Mucosa of descending colon (tissue), 3 donors: ENCODE measurements around the gene S1PR3. TPM values are rescaled to one million over a fixed set of nuclear protein-coding genes. Genes with fewer than 3 reads are reported as not detected.

Source experiments
- ATAC-seq: fragments of 200-7000 bp; cut with Tn5 transposase; one replicate; pipeline ENCODE4 v1.9.1; 2020; ENCODE audit warnings: mild to moderate bottlenecking, moderate library complexity
- DNase-seq, 3 donors: peaks; one replicate each; pipeline ENCODE4 v3.0.0-alpha.2; 2020
- H3K36me3 ChIP-seq: fragments of 200-600 bp; one replicate; pipeline ENCODE4 v1.8.0; 2021; ENCODE audit warnings: low read depth, mild to moderate bottlenecking
- H3K4me1 ChIP-seq: fragments of 200-600 bp; one replicate; pipeline ENCODE4 v1.8.0; 2021; ENCODE audit warnings: low read depth, mild to moderate bottlenecking
- H3K4me3 ChIP-seq: fragments of 200-600 bp; one replicate; pipeline ENCODE4 v1.8.0; 2021; ENCODE audit warnings: mild to moderate bottlenecking
- H3K9me3 ChIP-seq: fragments of 200-600 bp; one replicate; pipeline ENCODE4 v1.8.0; 2021; ENCODE audit warnings: mild to moderate bottlenecking
- CTCF ChIP-seq: fragments of 200-600 bp; IDR thresholded peaks from one replicate; pipeline ENCODE4 v1.8.0; 2022; ENCODE audit warnings: antibody characterized with exemption, mild to moderate bottlenecking
- intact Hi-C, 2 donors: fragments of 100-400 bp; cut with DNase I in 1 of 2; cut with micrococcal nuclease in 1 of 2; formaldehyde crosslinking; loops; one replicate each; pipeline versions ENCODE4 v1.11.0 to v1.11.1; 2022; cut with DNase I, micrococcal nuclease
- total RNA-seq, 3 donors: library from RNA; stranded (reverse); fragmentation: NEBNext Ultra II Directional in 2 of 3; extraction: Animal tissue kit (Norgen Biotek cat#: 25700) in 2 of 3; gene quantifications; one replicate each; pipeline versions ENCODE4 v1.2.1 to v1.2.4, GENCODE V29; 2021 to 2023
- donor health status: DM: no; HTN: no; CAD: no; lungs with moderate emphysema.
- donor health status: DM: no; HTN: no; CAD: no.
- donor health status: DM: no; HTN: yes; CAD: no.

Gene S1PR3
- total RNA-seq, 3 donors from 2014 or later, result 0.87 to 12.2 (median 3.0) TPM

- Histone ChIP-seq H3K4me1 (no peaks in the 10 kb centered on the region), H3K9me3 (no peaks in the 10 kb centered on the region), H3K4me3 (no peak overlapping the region), H3K36me3 (no peaks in the 10 kb centered on the region)
- ATAC-seq (no peak), DNase-seq (no peak)
- intact Hi-C loops, result no loop called here
- no peak for TF ChIP-seq CTCF
Observed at GRCh38 chr9:88983865-88984542, 7.3 kb upstream of the S1PR3 start.

- no peaks in the 10 kb centered on the region for H3K36me3 ChIP-seq
- TF ChIP-seq CTCF, result no peak
- no peak for DNase-seq
- ATAC-seq, result no peak
- no peaks in the 10 kb centered on the region for H3K9me3 ChIP-seq
- intact Hi-C loops, result no loop called here
- no peaks in the 10 kb centered on the region for H3K4me1 ChIP-seq
- H3K4me3 ChIP-seq, result no peak overlapping the region
Observed at GRCh38 chr9:88984543-88984883, 6.8 kb upstream of the S1PR3 start.

- no peak for DNase-seq
Observed at GRCh38 chr9:88985616-88986015, 5.7 kb upstream of the S1PR3 start.

GRCh38 chr9:88986776-88987175, 4.5 kb upstream of the S1PR3 start:
- intact Hi-C loops, result no loop called here
- DNase-seq, result no peak
- Histone ChIP-seq H3K4me3 (no peak overlapping the region), H3K36me3 (no peaks in the 10 kb centered on the region), H3K4me1 (peaks cover under 1% of the 10 kb centered on the region), H3K9me3 (no peaks in the 10 kb centered on the region)
- no peak for ATAC-seq
- TF ChIP-seq CTCF, result no peak

More at GRCh38 chr9:88985616-88986015, 5.7 kb upstream of the S1PR3 start:
- Histone ChIP-seq H3K4me3 (no peak overlapping the region), H3K4me1 (no peaks in the 10 kb centered on the region), H3K9me3 (no peaks in the 10 kb centered on the region), H3K36me3 (no peaks in the 10 kb centered on the region)
- intact Hi-C loops, result no loop called here
- no peak for ATAC-seq
- no peak for TF ChIP-seq CTCF

- Histone ChIP-seq H3K4me3 (no peak overlapping the region), H3K36me3 (no peaks in the 10 kb centered on the region), H3K9me3 (no peaks in the 10 kb centered on the region), H3K4me1 (peaks cover 3% of the 10 kb centered on the region)
- ATAC-seq (no peak), DNase-seq (no peak)
- no peak for TF ChIP-seq CTCF
- intact Hi-C loops, result no loop called here
Observed at GRCh38 chr9:88987661-88988060, 3.6 kb upstream of the S1PR3 start.
